ENCODE measurements around the gene ETV1.

The ETV1 gene

DNA sequence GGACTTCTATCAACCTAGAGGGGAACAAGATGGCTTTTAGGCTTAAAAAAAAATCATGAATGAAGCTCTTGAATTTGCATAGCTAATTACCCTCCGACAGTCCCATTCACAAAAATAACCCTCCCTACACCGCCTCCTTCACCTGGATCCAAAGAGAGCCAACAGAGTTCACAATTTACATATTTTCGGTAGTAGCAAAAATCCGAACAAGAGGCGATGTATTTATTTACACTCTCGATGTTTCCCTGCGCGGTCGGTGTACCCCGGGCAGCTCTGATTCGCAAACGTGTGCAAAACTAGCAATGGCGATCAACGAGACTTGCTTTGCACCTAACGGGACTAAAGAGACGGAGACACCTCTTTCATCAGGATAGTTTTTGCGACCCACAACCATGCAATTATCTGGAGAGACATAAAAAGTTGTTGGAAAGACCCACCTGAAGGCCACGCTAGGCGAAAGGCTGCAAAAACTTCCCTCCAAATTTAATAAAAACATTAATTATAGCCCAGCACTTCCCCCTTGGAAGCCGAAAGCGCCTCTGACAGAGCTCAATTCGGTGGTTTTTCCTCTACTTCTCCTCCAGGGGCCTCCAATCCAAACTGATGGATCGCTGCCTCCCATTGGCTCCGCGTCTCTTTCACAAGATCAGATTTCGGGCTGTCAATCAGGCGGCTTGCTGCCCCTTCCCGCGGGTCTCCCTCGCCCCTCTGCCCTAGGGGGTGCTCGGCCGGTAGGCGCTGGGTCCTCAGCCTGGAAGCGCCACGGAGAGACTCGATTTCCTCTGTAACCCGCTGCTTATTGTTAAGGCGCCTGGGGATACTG, at the start of gene ETV1:
Gene ETV1 (minus strand): TSS at position 541 of the 823 bp plus-strand sequence. CDS start 614 bp downstream, outside the sequence.
- Mint-ChIP-seq H3K9me3 (no peaks in the 10 kb centered on the region), H3K36me3 (no peaks in the 10 kb centered on the region), H3K27ac (no peak within 1 kb of the TSS), H3K4me1 (no peaks in the 10 kb centered on the region), H3K27me3 (no peaks in the 10 kb centered on the region), H3K4me3 (no peak within 1 kb of the TSS)
- CTCF ChIA-PET = no interaction called here
- DNase-seq = no peak

DNA sequence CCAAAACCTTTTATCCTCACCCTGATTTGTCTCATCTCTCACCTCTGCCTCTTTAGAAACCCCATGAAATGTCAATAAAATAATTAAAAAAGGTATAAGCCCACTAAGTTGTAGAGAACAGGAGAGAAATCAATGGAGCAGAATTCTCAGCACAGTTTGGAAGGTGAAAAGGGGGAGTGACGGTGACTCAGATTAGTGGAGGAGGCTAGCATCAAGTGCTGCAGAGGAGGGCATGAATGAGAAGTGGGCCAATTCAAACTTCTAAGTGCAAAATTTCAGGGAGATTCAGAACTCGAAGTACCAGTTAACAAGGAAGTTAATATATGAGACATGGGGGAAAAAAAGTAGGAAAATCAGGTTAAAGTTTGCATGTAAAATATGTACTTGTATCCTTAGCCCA, 34.9 kb upstream of the ETV1 start:
- H3K27ac Mint-ChIP-seq = no peak overlapping the region
- no peaks in the 10 kb centered on the region for H3K36me3 Mint-ChIP-seq
- no peaks in the 10 kb centered on the region for H3K27me3 Mint-ChIP-seq
- no peak for DNase-seq
- H3K9me3 Mint-ChIP-seq = no peaks in the 10 kb centered on the region
- H3K4me3 Mint-ChIP-seq = no peak overlapping the region
- H3K4me1 Mint-ChIP-seq = no peaks in the 10 kb centered on the region
- CTCF ChIA-PET = no interaction called here

DNA sequence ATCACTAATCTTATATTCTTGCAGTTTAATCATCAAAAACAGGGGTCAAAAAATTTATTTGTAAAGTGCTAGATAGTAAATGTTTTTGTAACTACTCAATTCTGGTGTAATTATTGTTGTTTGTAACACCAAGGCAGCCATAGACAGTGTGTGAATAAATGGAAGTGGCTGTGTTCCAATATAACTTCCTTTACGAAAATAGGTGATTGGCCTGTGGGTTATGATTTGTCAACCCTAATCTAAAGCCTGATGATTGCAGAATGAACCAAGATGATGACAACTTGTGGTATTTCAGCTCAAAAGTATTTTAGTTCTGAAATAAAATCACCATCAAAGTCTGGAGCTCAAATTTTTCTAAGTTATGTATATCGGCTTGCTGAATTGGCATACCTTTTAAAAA, 34.4 kb upstream of the ETV1 start:
- no peaks in the 10 kb centered on the region for H3K27me3 Mint-ChIP-seq
- H3K4me1 Mint-ChIP-seq = no peaks in the 10 kb centered on the region
- no peak for DNase-seq
- no peaks in the 10 kb centered on the region for H3K9me3 Mint-ChIP-seq
- H3K36me3 Mint-ChIP-seq = no peaks in the 10 kb centered on the region
- H3K4me3 Mint-ChIP-seq = no peak overlapping the region
- H3K27ac Mint-ChIP-seq = no peak overlapping the region
- CTCF ChIA-PET = no interaction called here

DNA sequence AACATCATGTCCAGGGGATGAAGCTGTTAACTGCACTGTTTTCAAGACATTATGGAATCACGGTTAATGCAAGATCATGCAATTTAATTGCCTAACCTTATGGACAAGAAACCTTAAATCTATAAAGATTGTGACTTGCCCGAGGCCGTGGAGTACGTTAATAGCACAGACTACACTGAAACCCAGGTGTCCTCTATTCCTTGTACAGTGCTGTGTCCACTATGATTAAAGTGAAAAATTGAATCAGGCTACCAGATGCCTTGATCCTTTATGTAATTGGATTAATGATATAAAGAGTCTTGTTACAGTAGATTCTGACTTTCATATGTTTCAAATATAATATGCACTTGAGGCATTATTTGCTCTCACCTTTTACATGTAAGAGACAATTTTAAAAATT, 33.9 kb upstream of the ETV1 start:
- no peaks in the 10 kb centered on the region for H3K4me1 Mint-ChIP-seq
- CTCF ChIA-PET = no interaction called here

DNA sequence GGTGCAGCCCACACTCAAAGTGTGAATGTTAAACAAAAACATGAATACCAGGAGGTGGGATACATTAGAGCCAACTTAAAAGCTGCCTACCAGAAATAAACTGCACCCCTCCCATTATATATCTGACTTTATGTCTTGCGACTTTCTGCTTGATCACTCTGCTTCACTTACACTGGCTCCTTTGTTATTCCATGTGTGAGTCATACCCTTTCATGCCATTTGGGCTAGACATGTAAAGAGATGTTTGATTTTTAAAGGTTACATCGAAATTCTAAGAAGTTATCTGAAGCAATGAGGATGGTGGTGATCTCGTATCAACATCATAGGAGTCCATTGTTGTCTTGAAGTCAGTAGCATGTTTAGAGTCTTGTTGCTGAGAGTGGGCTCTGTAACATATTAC, 31.6 kb upstream of the ETV1 start:
- CTCF ChIA-PET = no interaction called here
- Mint-ChIP-seq H3K4me1 (no peaks in the 10 kb centered on the region), H3K4me3 (no peak overlapping the region), H3K36me3 (no peaks in the 10 kb centered on the region), H3K27ac (no peak overlapping the region), H3K9me3 (peaks cover 3% of the 10 kb centered on the region), H3K27me3 (no peaks in the 10 kb centered on the region)
- no peak for DNase-seq

More for the DNA sequence above, 33.9 kb upstream of the ETV1 start:
- Mint-ChIP-seq H3K27ac (no peak overlapping the region), H3K27me3 (no peaks in the 10 kb centered on the region), H3K9me3 (no peaks in the 10 kb centered on the region), H3K4me3 (no peak overlapping the region), H3K36me3 (no peaks in the 10 kb centered on the region)
- DNase-seq = no peak

DNA sequence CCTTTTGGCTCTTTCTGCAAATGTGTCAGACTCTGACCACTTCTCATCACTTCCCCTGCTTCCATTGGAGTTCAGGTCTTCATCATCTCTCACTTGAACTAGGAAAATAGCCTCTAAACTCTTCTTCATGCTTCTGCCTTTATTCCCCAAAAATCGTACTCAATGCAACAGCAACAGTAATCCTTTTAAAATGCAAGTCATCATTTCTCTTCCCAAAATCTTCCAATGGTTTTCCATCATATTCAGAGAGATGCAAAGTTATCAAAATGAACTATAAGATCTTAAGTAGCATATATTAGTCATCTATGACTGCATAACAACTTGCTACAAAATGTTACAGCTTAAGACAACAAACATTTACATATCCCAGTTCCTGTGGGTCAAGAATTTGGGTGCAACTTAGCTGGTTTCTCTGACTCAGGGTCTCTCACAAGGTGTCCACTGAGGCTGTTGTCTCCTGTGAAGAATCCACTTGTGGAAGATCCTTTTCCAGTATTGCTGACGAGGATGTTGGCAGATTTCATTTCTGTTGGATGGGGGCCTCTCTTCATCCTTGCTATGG, 31.0 kb upstream of the ETV1 start:
- H3K27ac Mint-ChIP-seq = no peak overlapping the region
- H3K4me1 Mint-ChIP-seq = no peaks in the 10 kb centered on the region
- H3K4me3 Mint-ChIP-seq = no peak overlapping the region
- DNase-seq = no peak
- peaks cover 3% of the 10 kb centered on the region for H3K9me3 Mint-ChIP-seq
- CTCF ChIA-PET = no interaction called here
- no peaks in the 10 kb centered on the region for H3K36me3 Mint-ChIP-seq
- no peaks in the 10 kb centered on the region for H3K27me3 Mint-ChIP-seq

DNA sequence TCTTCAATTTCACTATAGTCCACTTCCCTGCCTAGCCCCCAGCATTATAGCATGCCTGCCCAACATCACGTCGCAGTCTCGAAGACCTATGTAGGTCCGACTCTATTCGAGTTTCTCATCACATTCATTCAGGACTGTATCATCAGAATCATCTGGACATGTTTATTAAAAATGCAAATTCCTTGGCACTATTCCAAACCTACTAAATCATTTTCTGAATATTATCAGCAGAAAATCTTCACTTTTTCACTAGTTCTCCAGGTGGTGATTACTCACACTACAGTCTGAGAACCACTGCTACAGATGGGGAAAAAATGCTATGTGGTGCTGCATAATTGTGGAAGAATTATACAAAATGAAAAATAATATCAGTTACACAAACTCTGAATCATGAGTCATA, 29.3 kb upstream of the ETV1 start:
- no peaks in the 10 kb centered on the region for H3K4me1 Mint-ChIP-seq
- DNase-seq = no peak
- H3K36me3 Mint-ChIP-seq = no peaks in the 10 kb centered on the region
- H3K4me3 Mint-ChIP-seq = no peak overlapping the region
- CTCF ChIA-PET = interaction anchor here (0.6 kb wide), 1 partner anchor 48 kb away, joined by 4 read pairs; no protein-coding TSS in a partner anchor
- H3K27me3 Mint-ChIP-seq = no peaks in the 10 kb centered on the region
- peaks cover 3% of the 10 kb centered on the region for H3K9me3 Mint-ChIP-seq
- H3K27ac Mint-ChIP-seq = no peak overlapping the region

DNA sequence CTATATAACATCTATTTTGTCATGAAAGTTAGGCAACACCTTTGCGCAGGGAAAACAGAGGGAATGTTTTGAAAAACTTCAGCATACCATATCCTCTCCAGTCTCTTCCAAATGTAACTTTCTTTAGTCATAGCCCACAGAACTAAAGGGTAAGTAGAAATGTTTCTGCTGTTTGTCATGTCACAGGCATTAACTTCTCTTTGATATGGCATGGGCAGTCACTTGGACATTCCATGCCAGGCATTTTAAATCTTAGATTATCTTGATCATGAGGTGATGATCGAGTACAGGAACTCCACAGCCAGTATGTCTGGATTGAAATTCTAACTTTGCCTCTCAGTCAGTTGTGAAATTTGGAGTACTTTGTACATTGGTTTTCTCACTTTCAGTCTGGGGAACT, 27.5 kb upstream of the ETV1 start:
- H3K9me3 Mint-ChIP-seq = peaks cover 3% of the 10 kb centered on the region
- H3K27me3 Mint-ChIP-seq = no peaks in the 10 kb centered on the region
- no peak overlapping the region for H3K27ac Mint-ChIP-seq
- H3K4me1 Mint-ChIP-seq = no peaks in the 10 kb centered on the region
- no peaks in the 10 kb centered on the region for H3K36me3 Mint-ChIP-seq
- no peak overlapping the region for H3K4me3 Mint-ChIP-seq
- CTCF ChIA-PET = no interaction called here
- no peak for DNase-seq

DNA sequence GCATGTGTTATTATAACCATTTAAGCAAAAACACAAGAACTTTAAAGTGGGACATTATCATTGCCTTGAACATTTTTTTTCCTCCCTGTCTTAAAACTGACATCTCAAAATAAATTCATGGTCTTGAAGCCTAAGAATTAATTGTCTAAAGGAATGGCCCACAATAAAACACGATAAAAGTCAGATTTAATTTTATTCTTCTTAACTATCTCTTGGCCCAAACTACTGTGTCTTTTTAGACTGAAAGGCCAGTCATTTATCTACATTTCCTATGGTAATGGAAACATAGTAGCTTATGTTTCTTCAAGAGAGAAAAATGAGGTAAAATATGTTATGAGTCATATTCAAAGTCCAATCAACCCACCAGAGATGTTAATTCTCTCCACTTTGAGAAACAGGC, 24.4 kb upstream of the ETV1 start:
- Mint-ChIP-seq H3K36me3 (no peaks in the 10 kb centered on the region), H3K4me3 (no peak overlapping the region)
- no peak for DNase-seq

DNA sequence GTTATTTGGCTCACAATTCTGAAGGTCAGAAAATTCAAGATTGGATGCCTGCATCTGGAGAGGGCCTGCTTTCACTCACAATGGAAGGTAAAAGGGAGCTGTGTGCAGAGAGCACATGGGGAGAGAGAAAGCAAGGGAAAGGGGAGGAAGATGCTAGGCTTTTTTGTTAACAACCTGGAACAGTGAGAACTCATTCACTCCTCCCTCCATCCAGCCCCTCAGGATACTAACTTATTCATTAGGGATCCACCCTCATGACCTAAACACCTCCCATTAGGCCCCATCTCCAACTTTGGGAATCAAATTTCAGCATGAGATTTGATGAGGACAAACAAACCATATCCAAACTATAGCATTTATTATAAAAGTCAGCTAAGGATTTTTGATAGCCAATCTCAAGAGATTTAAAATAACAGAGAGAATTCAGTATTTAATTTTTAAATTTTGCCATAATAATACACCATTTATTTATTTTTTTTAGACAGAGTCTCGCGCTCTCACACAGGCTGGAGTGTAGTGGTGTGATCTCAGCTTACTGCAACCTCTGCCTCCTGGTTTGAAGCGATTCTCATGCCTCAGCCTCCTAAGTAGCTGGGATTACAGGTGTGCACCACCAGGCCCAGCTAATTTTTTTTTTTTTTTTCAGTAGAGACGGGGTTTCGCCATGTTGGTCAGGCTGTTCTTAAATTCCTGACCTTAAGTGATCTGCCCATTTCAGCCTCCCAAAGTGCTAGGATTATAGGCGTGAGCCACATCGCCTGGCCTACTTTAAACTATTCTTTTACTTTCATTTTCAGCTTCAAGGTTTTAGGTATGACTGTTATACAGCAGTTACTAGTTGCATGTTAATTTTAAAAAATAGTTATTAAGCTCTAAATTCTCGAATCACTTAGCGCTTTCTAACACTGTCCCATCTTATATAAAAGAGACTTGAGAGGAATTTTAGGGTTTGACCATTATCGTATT, 20.3 kb upstream of the ETV1 start:
- Mint-ChIP-seq H3K27ac (no peak overlapping the region), H3K4me3 (no peak overlapping the region), H3K36me3 (no peaks in the 10 kb centered on the region), H3K4me1 (no peaks in the 10 kb centered on the region), H3K9me3 (no peaks in the 10 kb centered on the region), H3K27me3 (no peaks in the 10 kb centered on the region)
- DNase-seq = no peak
- CTCF ChIA-PET = no interaction called here

More for the DNA sequence above, 24.4 kb upstream of the ETV1 start:
- CTCF ChIA-PET = no interaction called here
- no peak overlapping the region for H3K27ac Mint-ChIP-seq
- no peaks in the 10 kb centered on the region for H3K27me3 Mint-ChIP-seq
- H3K4me1 Mint-ChIP-seq = no peaks in the 10 kb centered on the region
- H3K9me3 Mint-ChIP-seq = peaks cover 3% of the 10 kb centered on the region

DNA sequence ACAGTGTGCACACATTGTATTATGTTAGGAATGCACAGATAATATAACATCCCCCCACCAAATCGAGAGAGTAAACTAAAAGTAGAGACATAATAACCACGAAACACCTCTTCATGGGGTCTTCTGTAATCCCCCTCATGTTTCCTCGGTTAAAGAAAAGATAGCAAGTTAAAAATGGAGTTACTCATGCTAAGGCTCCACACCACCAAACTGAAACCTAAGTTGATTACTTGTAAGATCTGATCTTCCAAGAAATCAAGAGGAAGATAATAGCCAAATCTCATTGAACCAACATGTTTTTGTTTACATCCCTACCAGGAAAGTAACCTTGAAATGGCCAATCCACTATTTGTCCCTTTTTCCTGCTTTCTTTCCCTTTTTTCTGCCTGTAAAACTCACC, 11.7 kb upstream of the ETV1 start:
- CTCF ChIA-PET = no interaction called here
- H3K36me3 Mint-ChIP-seq = no peaks in the 10 kb centered on the region
- H3K27me3 Mint-ChIP-seq = no peaks in the 10 kb centered on the region
- H3K9me3 Mint-ChIP-seq = peaks cover 4% of the 10 kb centered on the region
- DNase-seq = no peak
- no peak overlapping the region for H3K4me3 Mint-ChIP-seq
- no peak overlapping the region for H3K27ac Mint-ChIP-seq
- no peaks in the 10 kb centered on the region for H3K4me1 Mint-ChIP-seq

DNA sequence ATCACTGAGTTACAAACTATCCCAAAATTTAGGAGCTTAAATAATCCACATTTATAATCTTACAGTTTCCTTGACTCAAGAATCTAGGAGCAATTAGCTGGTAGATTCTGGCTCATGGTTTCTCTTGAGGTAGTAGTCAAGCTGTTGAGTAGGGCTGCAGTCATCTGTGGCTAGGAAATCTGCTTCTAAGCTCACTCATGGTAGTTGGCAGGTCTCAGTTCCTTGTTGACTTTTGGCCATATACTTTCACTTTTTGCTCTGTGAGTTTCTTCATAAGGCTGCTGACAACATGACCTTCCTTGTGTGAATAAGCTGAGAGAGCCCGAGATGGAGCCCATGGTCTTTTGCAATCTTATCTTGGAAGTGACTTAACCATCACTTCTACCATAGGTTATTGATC, 10.8 kb upstream of the ETV1 start:
- DNase-seq = no peak
- Mint-ChIP-seq H3K9me3 (peaks cover 4% of the 10 kb centered on the region), H3K27me3 (no peaks in the 10 kb centered on the region), H3K36me3 (no peaks in the 10 kb centered on the region), H3K4me1 (no peaks in the 10 kb centered on the region), H3K27ac (no peak overlapping the region), H3K4me3 (no peak overlapping the region)
- CTCF ChIA-PET = no interaction called here

DNA sequence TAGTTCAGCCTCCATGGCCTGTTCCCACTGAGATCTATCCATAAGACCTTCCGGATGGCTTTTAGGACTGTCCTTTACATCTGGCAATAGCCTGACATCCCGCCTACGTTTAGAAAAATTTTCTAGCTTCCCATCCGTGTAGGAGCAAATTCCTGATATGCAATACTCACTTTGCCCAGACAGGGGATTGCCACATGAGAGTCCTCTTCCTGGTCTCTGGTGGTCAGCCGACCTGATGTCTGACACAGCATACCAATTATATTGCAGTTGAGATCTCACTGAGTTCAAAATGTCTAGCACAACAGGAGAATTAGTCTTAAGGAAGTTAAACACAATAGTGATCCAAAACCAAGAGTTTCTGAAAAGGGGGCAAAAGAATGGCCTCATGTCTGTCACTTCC, 9.4 kb upstream of the ETV1 start:
- Mint-ChIP-seq H3K27ac (no peak overlapping the region), H3K27me3 (no peaks in the 10 kb centered on the region), H3K4me1 (no peaks in the 10 kb centered on the region), H3K9me3 (peaks cover 4% of the 10 kb centered on the region), H3K4me3 (no peak overlapping the region), H3K36me3 (no peaks in the 10 kb centered on the region)
- DNase-seq = no peak
- CTCF ChIA-PET = no interaction called here

DNA sequence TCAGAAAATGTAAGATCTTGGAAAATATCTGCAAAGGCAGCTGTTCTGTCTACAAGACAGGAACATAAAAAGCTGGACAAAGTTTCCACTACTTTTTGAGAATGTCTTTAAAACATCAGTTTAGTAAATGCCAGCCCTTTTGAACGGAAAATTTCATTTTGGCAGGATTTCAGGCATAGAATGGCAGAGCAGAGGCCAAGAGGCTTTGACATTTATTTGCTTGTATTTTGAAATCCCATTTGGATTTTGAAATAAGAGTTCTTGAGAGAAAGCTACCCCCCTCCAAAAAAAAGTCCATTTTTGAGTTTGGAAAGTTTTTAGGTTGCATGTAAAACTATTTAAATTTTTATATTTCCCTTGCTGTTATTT, 3.1 kb upstream of the ETV1 start:
- H3K4me3 Mint-ChIP-seq = no peak overlapping the region
- H3K9me3 Mint-ChIP-seq = no peaks in the 10 kb centered on the region
- CTCF ChIA-PET = no interaction called here

More for the DNA sequence above, 3.1 kb upstream of the ETV1 start:
- DNase-seq = no peak
- no peak overlapping the region for H3K27ac Mint-ChIP-seq
- no peaks in the 10 kb centered on the region for H3K36me3 Mint-ChIP-seq
- H3K4me1 Mint-ChIP-seq = no peaks in the 10 kb centered on the region
- H3K27me3 Mint-ChIP-seq = no peaks in the 10 kb centered on the region

Measured in activated naive CD4-positive, alpha-beta T cell treated with anti-CD3 and anti-CD28 coated beads, Interleukin-2, amount 10 ng/mL, durations not matched to agents 7 days and 5 days (primary cell).